ENCODE data around the gene CLIP2.

The CLIP2 gene

GRCh38 chr7:74284781-74285259, 4.4 kb upstream of the CLIP2 start:
- no peak overlapping the region for H3K4me3 ChIP-seq (replicated peaks; ENCODE audit: low read depth, low read length)
- no peak for DNase-seq (ENCODE audit: low read depth)
- TF ChIP-seq CTCF (IDR thresholded peaks at IDR 0.05; ENCODE audit: low read length, missing control alignments) = no peak

- no peak for TF ChIP-seq CTCF (IDR thresholded peaks at IDR 0.05; ENCODE audit: low read length, missing control alignments)
- H3K4me3 ChIP-seq (replicated peaks; ENCODE audit: low read depth, low read length) = no peak overlapping the region
- DNase-seq (ENCODE audit: low read depth) = no peak
These were observed 3.1 kb upstream of the CLIP2 start for GRCh38 chr7:74286131-74286530.

- no peak overlapping the region for H3K4me3 ChIP-seq (replicated peaks; ENCODE audit: low read depth, low read length)
- DNase-seq (ENCODE audit: low read depth) = no peak
- no peak for TF ChIP-seq CTCF (IDR thresholded peaks at IDR 0.05; ENCODE audit: low read length, missing control alignments)
These were observed 1.7 kb upstream of the CLIP2 start for GRCh38 chr7:74287303-74288033.

GRCh38 chr7:74288034-74288881, 949 bp upstream of the CLIP2 start:
- peak; percentile 32 for DNase-seq (ENCODE audit: low read depth)
- TF ChIP-seq CTCF (IDR thresholded peaks at IDR 0.05; ENCODE audit: low read length, missing control alignments) = no peak
- peak overlapping the region; percentile 49 for H3K4me3 ChIP-seq (replicated peaks; ENCODE audit: low read depth, low read length)

DNA sequence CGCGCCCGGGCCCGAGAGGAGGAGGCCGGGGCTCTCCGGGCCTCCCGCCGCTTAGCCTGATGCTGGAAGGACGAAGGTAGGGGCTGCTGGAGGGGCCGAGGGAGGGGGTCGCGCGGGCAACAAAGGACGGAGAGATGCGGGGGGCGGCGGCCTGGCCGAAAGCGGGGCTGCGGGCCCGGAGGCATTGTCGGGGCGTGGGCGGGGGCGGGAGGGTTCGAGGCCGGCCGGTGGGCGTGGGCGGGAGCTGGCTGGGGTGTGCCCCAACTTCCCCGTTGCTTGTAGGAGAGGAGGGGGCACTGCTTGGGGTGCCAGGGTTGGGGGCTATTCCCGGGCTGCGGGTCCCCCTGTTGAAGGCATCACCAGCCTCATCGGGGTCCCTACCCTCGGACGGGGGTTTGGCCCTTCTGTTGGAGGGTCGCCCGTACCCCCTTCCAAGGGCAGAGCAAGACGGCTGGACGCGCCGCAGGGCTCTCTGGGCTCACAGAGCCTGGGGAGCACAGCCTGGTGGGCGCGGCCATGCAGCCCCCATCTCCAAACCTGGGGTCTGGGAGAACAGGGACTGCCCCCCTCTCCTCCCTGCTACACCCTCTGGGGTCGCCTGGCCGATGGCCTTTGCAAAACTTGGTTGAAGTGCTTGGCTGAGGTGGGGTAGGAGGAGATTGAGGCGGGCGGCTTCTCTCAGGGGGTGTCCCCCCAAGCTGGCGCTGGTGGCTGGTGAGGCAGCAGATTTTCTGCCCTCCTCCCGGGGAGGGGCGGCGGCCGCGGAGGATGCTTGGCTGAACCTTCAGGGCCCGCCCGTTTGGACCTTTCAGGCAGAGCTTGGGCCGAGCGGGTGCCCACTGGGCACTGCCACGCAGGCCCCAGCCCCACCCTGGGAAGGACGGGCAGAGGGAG, 699 bp downstream of the CLIP2 start:
- TF ChIP-seq CTCF (IDR thresholded peaks at IDR 0.05; ENCODE audit: low read length, missing control alignments) = no peak
- no peak for DNase-seq (ENCODE audit: low read depth)
- H3K4me3 ChIP-seq (replicated peaks; ENCODE audit: low read depth, low read length) = peak overlapping the region; percentile 82

DNA sequence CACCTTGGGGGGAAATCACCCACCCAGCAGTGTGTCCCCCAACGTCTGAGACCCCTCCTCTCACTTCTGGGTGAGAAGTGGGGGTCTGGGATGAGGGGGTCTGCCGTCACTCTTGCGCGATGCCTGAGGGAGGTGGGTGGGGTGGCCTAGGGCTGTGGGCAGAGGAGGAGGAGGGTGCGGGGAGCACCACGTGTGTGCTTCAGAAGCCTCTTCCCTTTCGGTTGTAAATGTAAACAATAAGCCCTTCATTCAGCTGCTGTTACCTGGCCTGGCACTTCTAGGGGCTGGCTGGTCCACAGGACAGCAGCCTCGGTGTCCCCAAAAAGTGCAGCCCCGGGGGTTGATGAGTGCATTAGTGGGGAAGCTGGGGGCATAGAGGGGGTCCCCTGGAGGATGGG, 1.3 kb downstream of the CLIP2 start:
- no peak for TF ChIP-seq CTCF (IDR thresholded peaks at IDR 0.05; ENCODE audit: low read length, missing control alignments)
- peak overlapping the region; percentile 82 for H3K4me3 ChIP-seq (replicated peaks; ENCODE audit: low read depth, low read length)
- DNase-seq (ENCODE audit: low read depth) = no peak
